Stimulated activated naive B cell treated with anti-CD40 and anti-IgM and Interleukin-4, amounts not matched to agents 10 μg/mL and 1 μg/mL and 100 μg/mL, for 72 hours (primary cell): Measurements from ENCODE around the gene PRUNE2.
A peak's percentile ranks its signal among the peaks of the same experiment; 100 is the strongest.

Experiments
- ATAC-seq, 2 donors: fragments of 150-1000 bp; cut with Tn5 transposase; replicated peaks; 2 replicates each; pipeline ENCODE4 v1.10.0; 2021; ENCODE audit warnings: moderate library complexity in 1 of 2
- DNase-seq: peaks from one replicate; pipeline ENCODE4 v3.0.0; 2021
- H3K27ac Mint-ChIP-seq: one replicate; pipeline ENCODE4 v1.8.0; 2022; ENCODE audit warnings: mild to moderate bottlenecking, mixed read lengths
- H3K27me3 Mint-ChIP-seq, 2 donors: one replicate each; pipeline ENCODE4 v1.8.0; 2022; ENCODE audit warnings: mixed read lengths in 2 of 2
- H3K36me3 Mint-ChIP-seq, 2 donors: one replicate each; pipeline ENCODE4 v1.8.0; 2022; ENCODE audit warnings: mixed read lengths in 2 of 2, mild to moderate bottlenecking in 1 of 2
- H3K4me1 Mint-ChIP-seq, 2 donors: one replicate each; pipeline ENCODE4 v1.8.0; 2022; ENCODE audit warnings: mixed read lengths in 2 of 2, mild to moderate bottlenecking in 1 of 2
- H3K4me3 Mint-ChIP-seq, 2 donors: one replicate each; pipeline ENCODE4 v1.8.0; 2022; ENCODE audit warnings: mild to moderate bottlenecking in 2 of 2, mixed read lengths in 2 of 2, moderate library complexity in 1 of 2
- H3K9me3 Mint-ChIP-seq, 2 donors: one replicate each; pipeline ENCODE4 v1.8.0; 2022; ENCODE audit warnings: mixed read lengths in 2 of 2, mild to moderate bottlenecking in 1 of 2

Gene PRUNE2

GRCh38 chr9:76619640-76620039 lies 286.3 kb downstream of the PRUNE2 start:
- no peak overlapping the region for H3K27ac Mint-ChIP-seq
- H3K4me3 Mint-ChIP-seq, result no peak overlapping the region
- peaks cover 14 to 36% of the 10 kb centered on the region in 2 donors for H3K4me1 Mint-ChIP-seq
- H3K36me3 Mint-ChIP-seq, result no peaks in the 10 kb centered on the region
- ATAC-seq (no peak), DNase-seq (no peak)
- H3K9me3 Mint-ChIP-seq, result no peaks in the 10 kb centered on the region
- H3K27me3 Mint-ChIP-seq, result no peaks in the 10 kb centered on the region

- Mint-ChIP-seq H3K27ac (no peak overlapping the region), H3K27me3 (no peaks in the 10 kb centered on the region), H3K4me1 (peaks cover 11 to 33% of the 10 kb centered on the region in 2 donors)
These were observed 286.7 kb downstream of the PRUNE2 start for GRCh38 chr9:76619197-76619596.

GRCh38 chr9:76618762-76619161 lies 287.2 kb downstream of the PRUNE2 start:
- DNase-seq (no peak), ATAC-seq (no peak)
- H3K27ac Mint-ChIP-seq, result no peak overlapping the region
- no peaks in the 10 kb centered on the region for H3K27me3 Mint-ChIP-seq
- no peaks in the 10 kb centered on the region for H3K36me3 Mint-ChIP-seq
- H3K4me1 Mint-ChIP-seq, result peaks cover 8 to 29% of the 10 kb centered on the region in 2 donors
- H3K9me3 Mint-ChIP-seq, result no peaks in the 10 kb centered on the region
- H3K4me3 Mint-ChIP-seq, result no peak overlapping the region

More at GRCh38 chr9:76619197-76619596, 286.7 kb downstream of the PRUNE2 start:
- ATAC-seq, result no peak
- H3K36me3 Mint-ChIP-seq, result no peaks in the 10 kb centered on the region
- DNase-seq, result no peak
- H3K9me3 Mint-ChIP-seq, result no peaks in the 10 kb centered on the region
- no peak overlapping the region for H3K4me3 Mint-ChIP-seq

- H3K27ac Mint-ChIP-seq, result no peak overlapping the region
- no peak for DNase-seq
- no peaks in the 10 kb centered on the region for H3K9me3 Mint-ChIP-seq
- H3K4me3 Mint-ChIP-seq, result no peak overlapping the region
- H3K4me1 Mint-ChIP-seq, result peaks cover 8 to 29% of the 10 kb centered on the region in 2 donors
- H3K27me3 Mint-ChIP-seq, result no peaks in the 10 kb centered on the region
- no peak for ATAC-seq
- H3K36me3 Mint-ChIP-seq, result peaks cover 0 to under 1% of the 10 kb centered on the region in 2 donors
These were observed 288.3 kb downstream of the PRUNE2 start for GRCh38 chr9:76617497-76618175.

DNA sequence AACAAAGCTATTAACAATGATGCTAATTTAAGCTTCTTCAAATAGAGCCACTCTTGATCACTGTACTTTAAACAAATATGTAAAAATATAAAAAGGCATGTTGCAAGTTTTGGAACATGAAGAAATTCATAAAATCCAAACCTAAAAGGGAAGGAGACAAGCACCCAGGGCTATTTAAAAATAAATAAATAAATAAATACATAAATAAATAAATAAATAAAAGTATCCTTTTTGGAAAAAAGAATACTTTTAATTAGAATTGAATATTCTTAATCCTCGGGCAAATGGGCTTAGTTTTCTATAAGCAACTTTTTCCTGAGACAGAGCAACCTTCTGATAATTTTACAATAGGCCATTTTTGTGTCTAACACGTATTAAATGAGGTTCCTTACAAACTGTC lies 289.1 kb downstream of the PRUNE2 start:
- Mint-ChIP-seq H3K27ac (no peak overlapping the region), H3K4me3 (no peak overlapping the region), H3K27me3 (no peaks in the 10 kb centered on the region), H3K9me3 (no peaks in the 10 kb centered on the region), H3K36me3 (peaks cover 1 to 6% of the 10 kb centered on the region in 2 donors), H3K4me1 (peaks cover 8 to 23% of the 10 kb centered on the region in 2 donors)
- ATAC-seq (no peak), DNase-seq (no peak)

GRCh38 chr9:76615177-76615603 lies 290.7 kb downstream of the PRUNE2 start:
- Mint-ChIP-seq H3K36me3 (peaks cover 1 to 6% of the 10 kb centered on the region in 2 donors), H3K9me3 (no peaks in the 10 kb centered on the region), H3K4me1 (peaks cover 6 to 15% of the 10 kb centered on the region in 2 donors), H3K4me3 (peak overlapping the region; percentile 64 to 78), H3K27me3 (no peaks in the 10 kb centered on the region), H3K27ac (no peak overlapping the region)
- ATAC-seq, result peak in 1 of 2 donors; percentile 38
- DNase-seq, result no peak

- peaks cover 1 to 16% of the 10 kb centered on the region in 2 donors for H3K36me3 Mint-ChIP-seq
- DNase-seq (no peak), ATAC-seq (no peak)
- H3K9me3 Mint-ChIP-seq, result no peaks in the 10 kb centered on the region
- H3K4me3 Mint-ChIP-seq, result no peak overlapping the region
- peaks cover 6 to 15% of the 10 kb centered on the region in 2 donors for H3K4me1 Mint-ChIP-seq
- no peaks in the 10 kb centered on the region for H3K27me3 Mint-ChIP-seq
- no peak overlapping the region for H3K27ac Mint-ChIP-seq
These were observed 291.9 kb downstream of the PRUNE2 start for GRCh38 chr9:76613974-76614373.

- no peak for ATAC-seq
- Mint-ChIP-seq H3K36me3 (peaks cover 4 to 21% of the 10 kb centered on the region in 2 donors), H3K27ac (no peak overlapping the region), H3K27me3 (no peaks in the 10 kb centered on the region), H3K4me3 (no peak overlapping the region), H3K4me1 (peaks cover 6 to 22% of the 10 kb centered on the region in 2 donors), H3K9me3 (no peaks in the 10 kb centered on the region)
- DNase-seq, result no peak
These were observed 292.6 kb downstream of the PRUNE2 start for GRCh38 chr9:76613150-76613781.

- Mint-ChIP-seq H3K27me3 (no peaks in the 10 kb centered on the region), H3K4me1 (peaks cover 12 to 38% of the 10 kb centered on the region in 2 donors), H3K9me3 (no peaks in the 10 kb centered on the region), H3K4me3 (no peak overlapping the region), H3K27ac (no peak overlapping the region), H3K36me3 (peaks cover 4 to 28% of the 10 kb centered on the region in 2 donors)
- no peak for DNase-seq
- ATAC-seq, result no peak
These were observed 295.9 kb downstream of the PRUNE2 start for GRCh38 chr9:76610011-76610352.

GRCh38 chr9:76609285-76610010 lies 296.5 kb downstream of the PRUNE2 start:
- DNase-seq (no peak), ATAC-seq (no peak)
- Mint-ChIP-seq H3K4me1 (peaks cover 9 to 37% of the 10 kb centered on the region in 2 donors), H3K36me3 (peaks cover 4 to 28% of the 10 kb centered on the region in 2 donors), H3K4me3 (no peak overlapping the region), H3K27ac (no peak overlapping the region), H3K27me3 (no peaks in the 10 kb centered on the region), H3K9me3 (no peaks in the 10 kb centered on the region)

- ATAC-seq (no peak), DNase-seq (no peak)
- H3K4me3 Mint-ChIP-seq, result no peak overlapping the region
- peaks cover 4 to 28% of the 10 kb centered on the region in 2 donors for H3K36me3 Mint-ChIP-seq
- peak overlapping the region; percentile 76 for H3K27ac Mint-ChIP-seq
- no peaks in the 10 kb centered on the region for H3K27me3 Mint-ChIP-seq
- H3K9me3 Mint-ChIP-seq, result no peaks in the 10 kb centered on the region
- peaks cover 14 to 45% of the 10 kb centered on the region in 2 donors for H3K4me1 Mint-ChIP-seq
These were observed 297.2 kb downstream of the PRUNE2 start for GRCh38 chr9:76608575-76609273.

- H3K9me3 Mint-ChIP-seq, result no peaks in the 10 kb centered on the region
- peaks cover 4 to 28% of the 10 kb centered on the region in 2 donors for H3K36me3 Mint-ChIP-seq
- H3K27ac Mint-ChIP-seq, result peak overlapping the region; percentile 16
- ATAC-seq (no peak), DNase-seq (no peak)
- no peak overlapping the region for H3K4me3 Mint-ChIP-seq
- H3K27me3 Mint-ChIP-seq, result no peaks in the 10 kb centered on the region
- H3K4me1 Mint-ChIP-seq, result peaks cover 19 to 53% of the 10 kb centered on the region in 2 donors
These were observed 298.0 kb downstream of the PRUNE2 start for GRCh38 chr9:76607730-76608436.

- H3K4me3 Mint-ChIP-seq, result peak overlapping the region in 1 of 2 donors; percentile 41
- H3K36me3 Mint-ChIP-seq, result peaks cover 6 to 23% of the 10 kb centered on the region in 2 donors
- DNase-seq (peak; percentile 8), ATAC-seq (peak; percentile 93 to 97)
- peak overlapping the region; percentile 42 for H3K27ac Mint-ChIP-seq
- H3K4me1 Mint-ChIP-seq, result peaks cover 20 to 55% of the 10 kb centered on the region in 2 donors
- no peaks in the 10 kb centered on the region for H3K9me3 Mint-ChIP-seq
- no peaks in the 10 kb centered on the region for H3K27me3 Mint-ChIP-seq
These were observed 300.5 kb downstream of the PRUNE2 start for GRCh38 chr9:76605321-76605900.
